ENCODE data around the gene CAGE1.

GRCh38 chr6:7331452-7331851 lies 58.1 kb downstream of the CAGE1 start:
- TF ChIP-seq EHMT2 (IDR thresholded peaks at IDR 0.05; ENCODE audit: low read depth): no peak
- no peak for TF ChIP-seq POLR2A (IDR thresholded peaks at IDR 0.05; ENCODE audit: low read length)
- TF ChIP-seq CTCF (IDR thresholded peaks at IDR 0.05): no peak

All from A549 (cell line).